Colon (tissue), 2 donors: Measurements from ENCODE around the gene CHST13.
"Not testable (repeated sequence)": the region's sequence is repeated elsewhere in the genome, so short reads cannot be mapped to it uniquely, and the experiment has no call there.

Source experiments
- FAIRE-seq: peaks from 2 replicates; lab custom pipeline; 2012; peaks lifted over from hg19 to GRCh38; lab: Jason Lieb, UNC
- donor health status: control.
- donor health status: control.

Gene CHST13

DNA sequence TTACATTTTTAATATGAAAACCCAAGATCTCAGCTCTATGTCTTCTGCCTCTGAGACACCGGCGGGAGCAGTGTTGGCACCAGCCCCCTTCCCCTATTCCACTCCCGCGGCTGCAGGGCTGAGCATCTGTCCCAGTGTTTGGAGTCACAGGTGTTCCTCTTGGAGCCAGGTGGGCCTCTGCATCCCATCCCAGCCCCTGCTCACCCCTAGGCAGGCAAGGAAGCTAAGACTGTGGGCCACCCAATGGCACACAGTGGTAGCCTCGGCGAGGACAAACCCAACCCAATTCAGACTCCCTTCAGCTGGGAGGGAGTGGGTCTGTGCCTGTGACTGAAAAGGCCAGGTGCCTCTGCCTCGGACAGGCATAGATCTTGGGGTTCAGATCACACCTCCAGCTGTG lies 3.1 kb downstream of the CHST13 start:
- no peak for FAIRE-seq

DNA sequence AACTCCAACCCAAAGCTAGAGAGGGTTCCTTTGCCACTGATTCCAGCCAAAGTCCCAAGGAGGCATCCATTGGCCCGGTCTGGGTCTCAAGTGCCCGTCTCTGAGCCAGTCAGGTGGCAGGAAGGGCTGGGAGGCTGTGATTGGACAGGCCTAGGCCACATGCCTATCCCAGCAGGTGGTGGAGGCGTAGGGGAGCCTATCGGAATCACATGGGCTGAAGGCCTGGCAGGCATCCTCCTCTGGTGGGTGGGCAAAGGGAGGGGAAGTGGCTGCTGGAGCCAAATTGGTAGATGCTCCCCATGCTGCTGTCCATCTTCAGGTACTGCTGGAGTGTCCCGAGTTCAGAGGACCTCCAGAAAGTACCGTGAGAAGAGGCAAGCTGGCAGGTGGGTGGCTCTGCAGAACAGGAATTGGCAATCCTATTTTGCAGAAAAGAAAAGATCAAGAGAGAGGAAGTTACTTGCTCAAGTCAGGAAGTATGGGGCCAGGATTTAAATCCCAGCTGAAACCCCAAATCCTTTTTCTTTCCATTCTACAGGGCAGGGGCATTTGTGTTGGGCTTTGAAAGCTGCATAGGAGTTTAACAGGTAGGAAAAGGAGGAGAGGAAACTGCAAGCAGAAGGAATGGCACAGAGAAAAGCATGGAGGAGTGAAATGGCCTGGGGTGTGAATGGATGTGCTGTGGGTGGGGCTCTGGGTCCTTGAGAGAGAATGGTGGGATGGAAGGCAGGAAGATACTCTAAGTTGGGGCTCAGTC lies 3.7 kb downstream of the CHST13 start:
- no peak for FAIRE-seq

DNA sequence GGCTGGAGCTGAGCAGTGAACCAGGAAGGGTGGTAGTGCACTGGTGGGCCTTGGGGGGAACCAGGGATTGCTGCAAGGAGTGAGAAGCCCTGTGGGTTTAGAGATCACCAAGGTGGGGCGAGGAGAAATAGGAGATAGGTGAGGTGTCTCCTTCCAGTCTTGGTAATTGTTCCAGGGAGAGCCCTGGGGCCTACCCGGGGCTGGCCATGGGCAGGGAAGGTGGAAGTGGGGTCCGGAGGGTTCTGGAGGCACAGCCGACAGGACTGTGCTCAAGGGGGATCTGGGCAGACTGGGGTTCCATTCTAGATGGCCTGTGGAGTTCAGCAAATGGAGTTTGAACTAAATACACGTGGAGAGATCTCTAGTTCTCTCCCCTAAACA lies 4.5 kb downstream of the CHST13 start:
- no peak for FAIRE-seq

DNA sequence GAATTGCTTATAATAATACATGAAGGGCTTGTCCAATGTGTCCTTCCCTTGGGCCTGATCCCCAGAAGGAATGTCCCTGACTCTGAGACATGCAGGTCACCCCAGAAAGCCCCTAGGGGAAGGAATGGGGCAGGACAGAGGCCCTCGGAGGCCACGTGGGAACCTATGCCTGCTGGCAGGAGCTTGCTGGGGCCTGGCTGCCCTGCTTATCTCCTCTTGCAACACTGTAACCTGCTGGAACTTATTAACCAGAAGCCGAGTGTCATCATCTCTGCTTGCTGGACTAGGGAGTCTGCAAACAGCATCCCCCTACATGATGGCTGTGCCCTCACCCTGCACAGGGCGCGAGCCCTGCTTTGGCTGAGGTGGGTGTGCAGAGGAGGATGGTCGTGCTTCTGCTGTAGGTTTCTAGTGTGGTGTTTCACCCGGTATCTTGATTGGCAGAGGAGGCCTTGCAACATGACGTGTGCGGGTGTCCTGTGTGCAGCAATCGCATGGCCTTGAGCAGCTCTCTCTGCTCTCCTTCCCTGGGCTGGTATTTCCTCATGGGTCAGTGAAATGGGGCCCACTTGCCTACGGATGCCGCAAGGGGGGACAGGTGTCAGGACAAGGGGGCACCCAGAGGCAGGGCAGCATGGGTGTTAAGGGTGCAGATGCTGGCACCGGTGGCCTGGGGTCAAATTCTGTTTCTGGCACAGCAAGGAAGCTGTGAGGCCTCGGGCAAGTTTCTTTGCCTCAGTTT lies 5.0 kb downstream of the CHST13 start:
- FAIRE-seq: no peak

- FAIRE-seq: no peak
Measured at GRCh38 chr3:126529585-126530170, 5.7 kb downstream of the CHST13 start.

GRCh38 chr3:126530171-126531050 lies 6.5 kb downstream of the CHST13 start:
- FAIRE-seq: no peak

DNA sequence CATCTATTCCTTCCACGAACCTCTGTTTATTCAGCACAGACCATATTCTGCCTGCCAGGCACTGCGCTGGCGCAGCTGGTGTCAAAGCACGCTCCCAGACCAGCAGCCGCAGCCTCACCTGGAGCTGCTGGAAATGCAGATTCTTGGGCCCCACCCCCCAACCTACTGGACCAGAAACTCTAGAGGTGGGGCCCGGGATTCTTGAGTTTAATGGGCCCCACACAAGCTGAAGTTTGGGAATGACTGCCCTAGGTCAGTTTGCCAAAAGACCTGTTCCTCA lies 7.0 kb downstream of the CHST13 start:
- FAIRE-seq: no peak

GRCh38 chr3:126533506-126533905 lies 9.6 kb downstream of the CHST13 start:
- no peak for FAIRE-seq

DNA sequence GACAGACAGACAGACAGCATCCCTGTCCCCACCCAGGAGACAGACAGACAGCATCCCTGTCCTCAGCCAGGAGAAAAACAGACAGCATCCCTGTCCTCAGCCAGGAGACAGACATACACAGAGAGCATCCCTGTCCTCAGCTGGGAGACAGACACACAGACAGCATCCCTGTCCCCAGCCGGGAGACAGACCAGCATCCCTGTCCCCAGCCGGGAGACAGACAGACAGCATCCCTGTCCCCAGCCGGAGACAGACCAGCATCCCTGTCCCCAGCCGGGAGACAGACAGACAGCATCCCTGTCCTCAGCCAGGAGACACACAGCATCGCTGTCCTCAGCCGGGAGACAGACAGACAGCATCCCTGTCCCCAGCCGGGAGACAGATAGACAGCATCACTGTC lies 10.8 kb downstream of the CHST13 start:
- not testable (repeated sequence) for FAIRE-seq

- FAIRE-seq: no peak
Measured at GRCh38 chr3:126535636-126536035, 11.7 kb downstream of the CHST13 start.

DNA sequence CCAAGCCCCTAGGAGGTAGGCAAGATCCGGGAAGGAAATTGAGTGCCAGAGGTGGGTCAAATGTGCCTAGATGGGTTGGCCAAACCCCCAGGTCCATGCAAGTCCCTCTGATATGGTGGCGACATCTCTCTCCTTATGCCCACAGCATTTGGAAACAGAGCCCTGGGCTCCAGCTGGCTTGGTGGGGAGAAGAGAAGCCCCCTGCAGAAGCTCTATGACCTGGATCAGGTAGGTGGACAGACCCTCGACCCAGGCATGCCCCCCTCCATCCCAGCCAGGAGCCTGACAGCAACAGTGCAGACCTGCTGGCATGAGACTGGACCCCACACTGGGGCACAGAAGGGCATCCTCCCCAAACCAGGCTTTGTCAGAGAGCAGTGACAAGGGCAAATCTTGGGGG lies 12.2 kb downstream of the CHST13 start:
- FAIRE-seq: no peak

DNA sequence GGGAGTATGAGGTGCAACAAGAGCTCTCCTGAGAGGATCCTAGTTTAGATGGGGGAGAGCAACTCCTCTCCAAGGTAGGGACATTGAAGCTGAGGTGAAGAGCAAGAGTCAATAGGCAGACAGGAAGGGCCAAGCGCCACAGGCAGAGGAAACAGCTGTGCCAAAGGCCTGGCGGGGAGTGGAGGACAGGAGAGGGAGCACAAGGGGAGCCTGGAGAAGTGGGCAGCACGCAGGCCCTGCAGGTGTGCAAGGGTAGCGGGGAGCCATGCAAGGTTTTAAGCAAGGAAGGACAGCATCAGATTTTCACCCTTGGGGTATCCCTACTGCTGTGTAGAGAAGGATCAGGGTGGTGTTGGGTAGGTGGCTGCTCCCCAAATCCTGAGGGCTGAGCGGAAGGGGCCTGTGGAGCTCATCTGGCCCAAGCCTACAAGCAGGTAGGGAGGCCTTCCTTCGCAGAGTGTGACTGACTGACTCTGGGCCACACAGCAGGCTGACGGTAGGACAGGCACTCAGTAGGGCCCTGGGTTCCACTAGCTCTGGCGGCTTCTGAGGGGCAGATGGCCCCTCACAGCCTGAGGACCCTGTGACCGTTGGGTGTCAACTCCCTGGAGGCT lies 13.3 kb downstream of the CHST13 start:
- no peak for FAIRE-seq

DNA sequence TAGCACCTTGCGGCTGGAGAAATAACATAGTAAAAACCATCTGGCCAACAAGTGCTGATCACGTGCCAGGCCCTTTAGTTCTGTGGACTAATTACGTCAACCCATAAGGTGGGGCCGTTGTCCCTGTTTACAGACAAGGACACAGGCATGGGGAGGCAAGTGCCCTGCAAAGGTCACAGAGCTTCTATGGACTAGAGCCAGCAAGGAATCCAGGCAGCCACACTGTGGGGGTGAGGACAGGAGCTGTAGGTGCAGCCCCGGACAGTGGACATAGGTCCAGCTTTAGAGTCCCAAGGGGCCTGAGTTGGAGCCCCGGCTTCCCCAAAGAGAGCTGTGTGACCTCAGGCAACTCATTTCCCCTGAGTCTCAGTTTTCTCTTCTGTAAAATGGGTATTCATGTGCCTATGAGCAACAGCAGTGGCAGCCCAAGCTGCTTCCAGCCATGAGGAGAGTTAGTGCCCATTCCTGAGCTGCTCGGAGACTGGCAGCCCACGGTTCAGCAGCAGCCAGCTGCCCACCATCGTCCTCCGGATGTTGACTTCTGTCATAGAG lies 13.9 kb downstream of the CHST13 start:
- FAIRE-seq: no peak

- FAIRE-seq: no peak
Measured at GRCh38 chr3:126538316-126538715, 14.4 kb downstream of the CHST13 start.

GRCh38 chr3:126538966-126539365 lies 15.0 kb downstream of the CHST13 start:
- no peak for FAIRE-seq

DNA sequence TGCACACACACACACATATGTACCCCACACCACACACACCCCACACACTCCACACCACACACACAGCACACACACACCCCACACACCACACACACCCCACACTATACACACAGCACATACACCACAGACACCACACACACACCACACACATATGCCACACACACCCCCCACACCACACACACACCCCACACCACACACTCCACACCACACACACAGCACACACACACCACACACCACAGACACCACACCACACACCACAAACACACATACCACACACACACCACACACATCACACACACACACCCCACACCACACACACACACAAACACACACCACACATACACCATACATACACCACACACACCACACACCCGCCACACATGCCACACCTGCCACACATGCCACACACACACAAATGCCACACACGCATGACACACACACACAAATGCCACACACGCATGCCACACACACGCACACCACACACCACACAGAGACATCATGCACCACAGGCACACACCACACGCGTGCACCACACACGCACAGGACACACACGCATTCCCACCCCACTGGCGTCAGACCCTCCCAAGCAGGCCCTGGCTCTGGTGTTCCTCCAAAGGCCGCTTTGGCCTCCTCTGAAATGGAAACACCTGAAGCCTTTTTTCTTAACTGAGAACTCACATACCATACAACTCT lies 15.7 kb downstream of the CHST13 start:
- no peak for FAIRE-seq

DNA sequence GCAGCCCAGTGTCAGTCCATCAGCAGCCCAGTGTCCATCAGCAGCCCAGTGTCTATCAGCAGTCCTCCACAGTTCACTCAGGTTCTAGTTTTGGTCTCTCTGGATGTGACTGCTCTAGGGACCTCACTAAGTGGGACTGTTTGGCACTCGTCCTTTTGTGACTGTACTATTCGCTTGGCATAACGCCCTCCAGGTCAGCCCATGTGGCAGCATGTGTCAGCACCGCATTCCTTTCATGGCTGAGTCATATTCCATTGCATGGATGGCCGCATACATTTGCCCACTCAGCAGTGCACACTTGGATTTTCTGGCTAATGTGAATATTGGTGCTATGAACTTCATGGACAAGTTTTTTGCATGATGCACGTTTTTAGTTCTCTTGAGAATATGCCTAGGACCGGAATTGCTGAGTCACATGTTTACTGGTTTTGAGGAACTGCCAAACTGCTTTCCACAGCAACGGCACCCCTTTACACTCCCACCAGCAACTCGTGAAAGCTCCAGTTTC lies 16.4 kb downstream of the CHST13 start:
- no peak for FAIRE-seq

DNA sequence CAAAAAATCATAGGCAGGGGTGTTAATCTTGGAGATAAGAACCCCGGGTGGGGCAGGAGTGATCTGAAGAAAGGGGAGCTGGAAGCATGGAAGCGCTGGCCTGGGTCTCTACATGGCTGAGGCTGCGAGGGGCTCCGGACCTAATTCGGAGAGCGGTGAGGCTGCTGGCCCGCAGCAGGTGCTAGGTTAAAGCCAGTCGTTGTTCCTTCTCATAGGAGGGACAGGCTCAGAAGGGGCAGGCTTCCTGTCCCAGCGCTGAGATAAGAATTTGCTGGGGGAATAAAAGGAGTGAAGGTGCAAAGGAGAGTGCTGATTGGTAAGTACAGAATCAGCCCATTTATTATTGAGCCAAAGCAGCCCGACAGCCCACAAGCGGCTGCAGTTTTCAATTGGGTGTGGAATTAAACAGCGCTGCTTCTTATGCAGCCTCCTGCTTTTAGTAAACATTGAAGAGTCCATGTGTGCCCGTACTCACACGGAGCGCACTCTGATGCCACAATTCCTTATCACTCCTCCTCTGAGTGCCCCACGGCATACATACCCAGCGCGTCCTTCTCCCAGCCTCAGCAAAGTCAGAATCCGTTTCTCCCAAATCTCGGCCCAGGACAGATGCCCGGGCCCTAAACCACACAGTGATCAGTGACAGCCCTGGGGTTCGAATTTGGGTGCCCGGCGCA lies 17.1 kb downstream of the CHST13 start:
- no peak for FAIRE-seq

DNA sequence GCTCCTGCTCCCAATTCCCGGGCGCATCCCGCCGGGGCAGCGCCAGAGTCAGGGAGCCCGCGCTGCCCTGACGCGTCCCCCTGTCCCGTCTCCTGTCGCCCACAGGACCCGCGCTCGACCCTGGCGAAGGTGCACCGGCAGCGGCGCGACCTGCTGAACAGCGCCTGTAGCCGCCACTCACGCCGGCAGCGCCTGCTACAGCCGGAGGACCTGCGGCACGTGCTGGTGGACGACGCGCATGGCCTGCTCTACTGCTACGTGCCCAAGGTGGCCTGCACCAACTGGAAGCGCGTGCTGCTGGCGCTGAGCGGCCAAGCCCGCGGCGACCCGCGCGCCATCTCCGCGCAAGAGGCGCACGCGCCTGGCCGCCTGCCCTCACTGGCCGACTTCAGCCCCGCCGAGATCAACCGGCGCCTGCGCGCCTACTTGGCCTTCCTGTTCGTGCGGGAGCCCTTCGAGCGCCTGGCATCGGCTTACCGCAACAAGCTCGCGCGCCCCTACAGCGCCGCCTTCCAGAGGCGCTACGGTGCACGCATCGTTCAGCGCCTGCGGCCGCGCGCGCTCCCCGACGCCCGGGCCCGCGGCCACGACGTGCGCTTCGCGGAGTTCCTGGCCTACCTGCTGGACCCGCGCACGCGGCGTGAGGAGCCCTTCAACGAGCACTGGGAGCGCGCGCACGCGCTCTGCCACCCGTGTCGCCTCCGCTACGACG lies 17.8 kb downstream of the CHST13 start:
- no peak for FAIRE-seq
